ENCODE measurements around the gene FAM168B. TPM values are rescaled to one million over a fixed set of nuclear protein-coding genes. Genes with fewer than 3 reads are reported as not detected.

The FAM168B gene
- total RNA-seq, 2 donors from 2014 or later, result 125 to 192 TPM

GRCh38 chr2:131056932-131057287, 36.4 kb downstream of the FAM168B start:
- no peak for DNase-seq (ENCODE audit: low spot score)
- H3K27me3 ChIP-seq (replicated peaks; ENCODE audit: insufficient read depth), result no peaks in the 10 kb centered on the region
- WGBS, result 75% methylated on average over 4 of the region's 4 CpGs
- H3K4me1 ChIP-seq (replicated peaks), result no peaks in the 10 kb centered on the region
- H3K27ac ChIP-seq, result no peak overlapping the region
- TF ChIP-seq POLR2AphosphoS5 (IDR thresholded peaks at IDR 0.05), result no peak
- no peaks in the 10 kb centered on the region for H3K9me3 ChIP-seq
- intact Hi-C loops (cut with DNase I), result no loop called here
- peaks cover 5 to 17% of the 10 kb centered on the region in 2 donors for H3K36me3 ChIP-seq
- no peak overlapping the region for H3K4me3 ChIP-seq

- peaks cover 5 to 17% of the 10 kb centered on the region in 2 donors for H3K36me3 ChIP-seq
- H3K27me3 ChIP-seq (replicated peaks; ENCODE audit: insufficient read depth), result no peaks in the 10 kb centered on the region
- WGBS, result 50% methylated on average over 5 of the region's 5 CpGs
- no peak for TF ChIP-seq POLR2A (IDR thresholded peaks at IDR 0.05)
- no peak for TF ChIP-seq CTCF (IDR thresholded peaks at IDR 0.05)
- no peak for TF ChIP-seq POLR2AphosphoS5 (IDR thresholded peaks at IDR 0.05)
- DNase-seq (ENCODE audit: low spot score), result no peak
- intact Hi-C loops (cut with DNase I), result no loop called here
- no peak overlapping the region for H3K27ac ChIP-seq
- no peaks in the 10 kb centered on the region for H3K4me1 ChIP-seq (replicated peaks)
- H3K4me3 ChIP-seq, result no peak overlapping the region
- no peaks in the 10 kb centered on the region for H3K9me3 ChIP-seq
Measured at GRCh38 chr2:131056204-131056931, 36.9 kb downstream of the FAM168B start.

GRCh38 chr2:131055169-131056065, 37.8 kb downstream of the FAM168B start:
- Histone ChIP-seq H3K4me3 (no peak overlapping the region), H3K27me3 (replicated peaks; ENCODE audit: insufficient read depth) (no peaks in the 10 kb centered on the region), H3K36me3 (peaks cover 5 to 17% of the 10 kb centered on the region in 2 donors), H3K9me3 (no peaks in the 10 kb centered on the region), H3K4me1 (replicated peaks) (no peaks in the 10 kb centered on the region), H3K27ac (no peak overlapping the region)
- TF ChIP-seq POLR2A (IDR thresholded peaks at IDR 0.05) (no peak), POLR2AphosphoS5 (IDR thresholded peaks at IDR 0.05) (no peak)
- intact Hi-C loops (cut with DNase I), result no loop called here
- no peak for DNase-seq (ENCODE audit: low spot score)
- WGBS, result 82% methylated on average over 26 of the region's 26 CpGs

- no peak overlapping the region for H3K4me3 ChIP-seq
- H3K4me1 ChIP-seq (replicated peaks), result no peaks in the 10 kb centered on the region
- H3K27me3 ChIP-seq (replicated peaks; ENCODE audit: insufficient read depth), result no peaks in the 10 kb centered on the region
- TF ChIP-seq POLR2AphosphoS5 (IDR thresholded peaks at IDR 0.05) (no peak), POLR2A (IDR thresholded peaks at IDR 0.05) (no peak), CTCF (IDR thresholded peaks at IDR 0.05) (no peak)
- DNase-seq (ENCODE audit: low spot score), result no peak
- H3K36me3 ChIP-seq, result peaks cover 6 to 18% of the 10 kb centered on the region in 2 donors
- intact Hi-C loops (cut with DNase I), result no loop called here
- no peaks in the 10 kb centered on the region for H3K9me3 ChIP-seq
- no peak overlapping the region for H3K27ac ChIP-seq
- WGBS, result 96% methylated on average over 7 of the region's 7 CpGs
Measured at GRCh38 chr2:131054488-131054887, 38.8 kb downstream of the FAM168B start.

GRCh38 chr2:131052741-131053263, 40.5 kb downstream of the FAM168B start:
- no peaks in the 10 kb centered on the region for H3K4me1 ChIP-seq (replicated peaks)
- peaks cover 10 to 25% of the 10 kb centered on the region in 2 donors for H3K36me3 ChIP-seq
- TF ChIP-seq POLR2AphosphoS5 (IDR thresholded peaks at IDR 0.05) (no peak), CTCF (IDR thresholded peaks at IDR 0.05) (no peak), POLR2A (IDR thresholded peaks at IDR 0.05) (no peak)
- no peak for DNase-seq (ENCODE audit: low spot score)
- no peaks in the 10 kb centered on the region for H3K27me3 ChIP-seq (replicated peaks; ENCODE audit: insufficient read depth)
- H3K9me3 ChIP-seq, result no peaks in the 10 kb centered on the region
- intact Hi-C loops (cut with DNase I), result no loop called here
- 84% methylated on average over 8 of the region's 8 CpGs for WGBS
- no peak overlapping the region for H3K4me3 ChIP-seq
- H3K27ac ChIP-seq, result no peak overlapping the region

All from prostate gland (tissue), 2 donors.